ENCODE results near the gene IKZF4.

- TF ChIP-seq CTCF (conservative IDR thresholded peaks at IDR 0.05 in 1 of 2, IDR thresholded peaks at IDR 0.05 in 1 of 2; ENCODE audit: low read depth in 1 of 2, low read length in 2 of 2): no peak
- TF ChIP-seq EZH2 (IDR thresholded peaks at IDR 0.05; ENCODE audit: low read length, missing control alignments): no peak
These were observed 7.8 kb downstream of the IKZF4 start for GRCh38 chr12:56028511-56029165.
